NCI-H2171 treated with DMSO at 0.1 percent for 48 hours (cell line): ENCODE results near the gene FRMD4A.
"Not testable (repeated sequence)": the region's sequence is repeated elsewhere in the genome, so short reads cannot be mapped to it uniquely, and the experiment has no call there.

Source experiments
- DNase-seq: peaks from one replicate; lab custom pipeline; 2025; lab: John Stamatoyannopoulos, UW

Gene FRMD4A

GRCh38 chr10:13915710-13916109, 415.0 kb downstream of the FRMD4A start:
- DNase-seq = no peak

GRCh38 chr10:13913897-13914296, 416.8 kb downstream of the FRMD4A start:
- no peak for DNase-seq

GRCh38 chr10:13911821-13912520, 418.8 kb downstream of the FRMD4A start:
- DNase-seq = no peak

GRCh38 chr10:13909516-13910258, 421.0 kb downstream of the FRMD4A start:
- no peak for DNase-seq

- no peak for DNase-seq
Measured at GRCh38 chr10:13908475-13908874, 422.2 kb downstream of the FRMD4A start.

- no peak for DNase-seq
Measured at GRCh38 chr10:13907570-13907969, 423.2 kb downstream of the FRMD4A start.

- DNase-seq = no peak
Measured at GRCh38 chr10:13905281-13905680, 425.4 kb downstream of the FRMD4A start.

- no peak for DNase-seq
Measured at GRCh38 chr10:13904064-13904463, 426.7 kb downstream of the FRMD4A start.

GRCh38 chr10:13902868-13903587, 427.7 kb downstream of the FRMD4A start:
- no peak for DNase-seq

- DNase-seq = peak; percentile 41
Measured at GRCh38 chr10:13899941-13900340, 430.8 kb downstream of the FRMD4A start.

- DNase-seq = not testable (repeated sequence)
Measured at GRCh38 chr10:13896146-13896545, 434.6 kb downstream of the FRMD4A start.

- no peak for DNase-seq
Measured at GRCh38 chr10:13894412-13895093, 436.2 kb downstream of the FRMD4A start.

GRCh38 chr10:13893926-13894325, 436.8 kb downstream of the FRMD4A start:
- no peak for DNase-seq

GRCh38 chr10:13892871-13893270, 437.9 kb downstream of the FRMD4A start:
- no peak for DNase-seq

- no peak for DNase-seq
Measured at GRCh38 chr10:13892001-13892491, 438.7 kb downstream of the FRMD4A start.

- peak; percentile 16 for DNase-seq
Measured at GRCh38 chr10:13891128-13892000, 439.4 kb downstream of the FRMD4A start.

- DNase-seq = peak; percentile 20
Measured at GRCh38 chr10:13890233-13891127, 440.2 kb downstream of the FRMD4A start.

- DNase-seq = no peak
Measured at GRCh38 chr10:13887761-13888160, 443.0 kb downstream of the FRMD4A start.

GRCh38 chr10:13885238-13885990, 445.3 kb downstream of the FRMD4A start:
- no peak for DNase-seq
